H1 (cell line): Measurements from ENCODE around the gene ARID5B.

Experiments used
- CREB1 ChIP-seq: IDR thresholded peaks from 2 replicates; pipeline ENCODE4 v1.6.1; 2012; ENCODE audit warnings: inconsistent platforms
- CTCF ChIP-seq, 3 experiments: IDR thresholded peaks; 1 replicate in 2 of 3; 2 replicates in 1 of 3; pipeline versions ENCODE4 v1.5.1 to v1.6.1; 2011; ENCODE audit warnings: low read length in 3 of 3, mild to moderate bottlenecking in 3 of 3, inconsistent platforms in 2 of 3, low read depth in 1 of 3, moderate library complexity in 1 of 3; ENCODE audit not compliant: insufficient read depth in 1 of 3; ENCODE audit errors: control extremely low read depth in 1 of 3
- MAX ChIP-seq: IDR thresholded peaks from 2 replicates; pipeline ENCODE4 v1.6.1; 2012; ENCODE audit warnings: inconsistent platforms
- POLR2A ChIP-seq, 2 experiments: IDR thresholded peaks; 1 replicate in 1 of 2; 2 replicates in 1 of 2; pipeline ENCODE4 v1.6.1; 2011; ENCODE audit warnings: low read depth in 2 of 2, low read length in 2 of 2, mild to moderate bottlenecking in 2 of 2; ENCODE audit errors: control extremely low read depth in 1 of 2
- RNF2 ChIP-seq: fragments of 200-900, 300-1000 bp; sonication (generic); IDR thresholded peaks from 2 replicates; pipeline ENCODE4 v1.7.1; 2016; ENCODE audit warnings: borderline replicate concordance, low read depth, mild to moderate bottlenecking, antibody characterized with exemption, low read length; ENCODE audit not compliant: poor library complexity, severe bottlenecking; ENCODE audit errors: missing control alignments
- SRF ChIP-seq: IDR thresholded peaks from 2 replicates; pipeline ENCODE4 v1.6.1; 2011; ENCODE audit warnings: mild to moderate bottlenecking, low read depth, low read length, moderate library complexity
- USF2 ChIP-seq: IDR thresholded peaks from 2 replicates; pipeline ENCODE4 v1.6.1; 2011; ENCODE audit warnings: low read length, improper control_type of control experiment

GRCh38 chr10:62106929-62107519, 205.5 kb downstream of the ARID5B start:
- no peak for TF ChIP-seq RNF2
- no peak for TF ChIP-seq SRF
- no peak for TF ChIP-seq CREB1
- TF ChIP-seq POLR2A (IDR thresholded peaks at IDR 0.05; ENCODE audit: control extremely low read depth in 1 of 2, low read depth in 2 of 2, low read length in 2 of 2), result no peak
- TF ChIP-seq USF2, result no peak
- no peak for TF ChIP-seq CTCF (IDR thresholded peaks at IDR 0.05; ENCODE audit: control extremely low read depth in 1 of 3, insufficient read depth in 1 of 3, low read depth in 1 of 3, low read length in 3 of 3)
- no peak for TF ChIP-seq MAX
